Esophagus squamous epithelium (tissue), 5 donors: Measurements from ENCODE around the gene ALPK3. TPM values are rescaled to one million over a fixed set of nuclear protein-coding genes. Genes with fewer than 3 reads are reported as not detected.

Source experiments
- DNase-seq: peaks from one replicate; lab custom pipeline; 2025; lab: John Stamatoyannopoulos, UW
- H3K27ac ChIP-seq, 4 donors: fragments of 200-600 bp; sonication (generic); one replicate each; pipeline ENCODE4 v1.5.1; 2016 to 2019; ENCODE audit warnings: mild to moderate bottlenecking in 1 of 4
- H3K27me3 ChIP-seq, 4 donors: fragments of 200-600 bp; sonication (generic); 1 replicate in 3 of 4; 2 replicates in 1 of 4; pipeline versions ENCODE4 v1.5.1 to v1.6.0; 2017 to 2021; ENCODE audit warnings: antibody characterized with exemption in 1 of 4
- H3K36me3 ChIP-seq, 3 donors: fragments of 200-600 bp; sonication (generic); one replicate each; pipeline ENCODE4 v1.5.1; 2016 to 2019
- H3K4me1 ChIP-seq, 3 donors: fragments of 200-600 bp; sonication (generic); one replicate each; pipeline ENCODE4 v1.5.1; 2017 to 2019
- H3K4me3 ChIP-seq, 4 donors: fragments of 200-600 bp; sonication (generic); 1 replicate in 3 of 4; 2 replicates in 1 of 4; pipeline ENCODE4 v1.5.1; 2016 to 2019; ENCODE audit warnings: mild to moderate bottlenecking in 2 of 4, moderate library complexity in 1 of 4
- H3K9me3 ChIP-seq, 3 donors: fragments of 200-600 bp; sonication (generic); one replicate each; pipeline ENCODE4 v1.5.1; 2016 to 2019
- CTCF ChIP-seq, 6 experiments: fragments of 450-650 bp in 4 of 6; fragments of 200-600 bp in 2 of 6; sonication (generic) in 2 of 6; IDR thresholded peaks; one replicate each; pipeline ENCODE4 v1.5.1; 2016 to 2019; ENCODE audit warnings: antibody characterized with exemption in 6 of 6, mild to moderate bottlenecking in 4 of 6, moderate library complexity in 4 of 6
- POLR2A ChIP-seq, 4 donors: fragments of 450-650 bp; IDR thresholded peaks; one replicate each; pipeline ENCODE4 v1.6.1; 2017; ENCODE audit warnings: antibody characterized with exemption in 4 of 4, mild to moderate bottlenecking in 4 of 4, moderate library complexity in 3 of 4
- WGBS, 2 donors: methylation state at CpG; one replicate each; pipeline ENCODE4 v1.1.5; 2018; 5-methylcytosine and 5-hydroxymethylcytosine counted together
- intact Hi-C: fragments of 100-400 bp; cut with DNase I; formaldehyde crosslinking; loops from one replicate; pipeline ENCODE4 v1.15.0; 2022
- total RNA-seq, 4 donors: library from RNA; depleted of rRNA; stranded (reverse); fragments of >200 nt; gene quantifications; one replicate each; pipeline ENCODE4 v1.1.0, GENCODE V29; 2016
- donor health status: DM: yes; HTN: yes; CAD: no.

Gene ALPK3
- total RNA-seq, 4 donors from 2014 or later: 1.8 to 4.2 (median 2.7) TPM

- no peaks in the 10 kb centered on the region for H3K27me3 ChIP-seq
- no peak for TF ChIP-seq CTCF (IDR thresholded peaks at IDR 0.05)
- TF ChIP-seq POLR2A (IDR thresholded peaks at IDR 0.05): no peak
- no peaks in the 10 kb centered on the region for H3K4me1 ChIP-seq
- no peak for DNase-seq
- H3K9me3 ChIP-seq: peaks cover 0 to 13% (median 0%) of the 10 kb centered on the region in 3 donors
- 85 to 95% methylated on average over 1 of the region's 1 CpG for WGBS, 2 donors
- intact Hi-C loops: no loop called here
- H3K4me3 ChIP-seq: no peak overlapping the region
- H3K36me3 ChIP-seq: no peaks in the 10 kb centered on the region
- no peak overlapping the region for H3K27ac ChIP-seq
Observed at GRCh38 chr15:84846269-84846668, 29.1 kb downstream of the ALPK3 start.

- intact Hi-C loops: no loop called here
- H3K4me3 ChIP-seq: no peak overlapping the region
- no peaks in the 10 kb centered on the region for H3K36me3 ChIP-seq
- peaks cover 0 to 13% (median 0%) of the 10 kb centered on the region in 3 donors for H3K9me3 ChIP-seq
- TF ChIP-seq CTCF (IDR thresholded peaks at IDR 0.05) (no peak), POLR2A (IDR thresholded peaks at IDR 0.05) (no peak)
- H3K27ac ChIP-seq: no peak overlapping the region
- H3K4me1 ChIP-seq: no peaks in the 10 kb centered on the region
- no peak for DNase-seq
- no peaks in the 10 kb centered on the region for H3K27me3 ChIP-seq
Observed at GRCh38 chr15:84847382-84847781, 30.2 kb downstream of the ALPK3 start.

- DNase-seq: no peak
- intact Hi-C loops: no loop called here
- H3K27ac ChIP-seq: no peak overlapping the region
- TF ChIP-seq CTCF (IDR thresholded peaks at IDR 0.05) (no peak), POLR2A (IDR thresholded peaks at IDR 0.05) (no peak)
- H3K36me3 ChIP-seq: no peaks in the 10 kb centered on the region
- peaks cover 0 to 8% (median 0%) of the 10 kb centered on the region in 3 donors for H3K9me3 ChIP-seq
- H3K4me3 ChIP-seq: no peak overlapping the region
- 94 to 98% methylated on average over 5 of the region's 5 CpGs for whole genome bisulfite sequencing, 2 donors
- peaks cover 0 to 17% (median 0%) of the 10 kb centered on the region in 3 donors for H3K4me1 ChIP-seq
- no peaks in the 10 kb centered on the region for H3K27me3 ChIP-seq
Observed at GRCh38 chr15:84852212-84852611, 35.1 kb downstream of the ALPK3 start.

GRCh38 chr15:84855136-84855535, 38.0 kb downstream of the ALPK3 start:
- intact Hi-C loops: no loop called here
- Histone ChIP-seq H3K36me3 (no peaks in the 10 kb centered on the region), H3K4me1 (peaks cover 11 to 46% (median 13%) of the 10 kb centered on the region in 3 donors), H3K4me3 (no peak overlapping the region), H3K27ac (no peak overlapping the region), H3K9me3 (no peaks in the 10 kb centered on the region), H3K27me3 (no peaks in the 10 kb centered on the region)
- 82 to 83% methylated on average over 9 of the region's 9 CpGs for WGBS, 2 donors
- TF ChIP-seq CTCF (IDR thresholded peaks at IDR 0.05): no peak
- no peak for TF ChIP-seq POLR2A (IDR thresholded peaks at IDR 0.05)
- no peak for DNase-seq

- intact Hi-C loops: no loop called here
- no peak for TF ChIP-seq CTCF (IDR thresholded peaks at IDR 0.05)
- no peak for TF ChIP-seq POLR2A (IDR thresholded peaks at IDR 0.05)
Observed at GRCh38 chr15:84855765-84856164, 38.6 kb downstream of the ALPK3 start.

More at GRCh38 chr15:84855765-84856164, 38.6 kb downstream of the ALPK3 start:
- Histone ChIP-seq H3K4me1 (peaks cover 11 to 52% (median 13%) of the 10 kb centered on the region in 3 donors), H3K27me3 (no peaks in the 10 kb centered on the region), H3K9me3 (no peaks in the 10 kb centered on the region), H3K36me3 (no peaks in the 10 kb centered on the region), H3K27ac (no peak overlapping the region), H3K4me3 (no peak overlapping the region)
- no peak for DNase-seq
